ENCODE data around the gene PLPPR5. TPM values are rescaled to one million over a fixed set of nuclear protein-coding genes. Genes with fewer than 3 reads are reported as not detected.
A peak's percentile ranks its signal among the peaks of the same experiment; 100 is the strongest.

The PLPPR5 gene
- total and polyA plus RNA-seq, 2 of the 4 experiments (the other 2 are of a cell fraction), result under 0.01 to 0.05 TPM

GRCh38 chr1:99004254-99004860 lies 304 bp downstream of the PLPPR5 start:
- H3K56ac ChIP-seq (ENCODE audit: extremely low read depth, insufficient read depth, low read length), result no peak overlapping the region
- H3K23ac ChIP-seq (ENCODE audit: low read depth, low read length), result no peak overlapping the region
- no peak overlapping the region for H2AK5ac ChIP-seq (ENCODE audit: low read depth, low read length)
- H3K9ac ChIP-seq (ENCODE audit: low read depth, low read length), result no peak overlapping the region
- H3K36me3 ChIP-seq (ENCODE audit: control insufficient read depth, insufficient read depth, low read length), result no peaks in the 10 kb centered on the region
- H4K20me1 ChIP-seq (ENCODE audit: insufficient read depth, low read length), result no peaks in the 10 kb centered on the region
- no peak overlapping the region for H2BK15ac ChIP-seq (ENCODE audit: low read depth, low read length)
- BruUV-seq (replicated peaks), result no TSS peak
- peak overlapping the region; percentile 90 for H2AFZ ChIP-seq (replicated peaks; ENCODE audit: low read length, poor library complexity)
- dilution Hi-C loops (cut with HindIII; ENCODE audit: low sequenced_read_pairs, unreplicated experiment), result no loop called here
- peaks cover 33% of the 10 kb centered on the region for H3K27me3 ChIP-seq (ENCODE audit: control insufficient read depth, insufficient read depth, low read length)
- TF ChIP-seq MXI1 (IDR thresholded peaks at IDR 0.05; ENCODE audit: borderline replicate concordance, low read depth, low read length) (no peak), CTCF (conservative IDR thresholded peaks at IDR 0.05; ENCODE audit: low read depth, low read length) (no peak), FOS (IDR thresholded peaks at IDR 0.05; ENCODE audit: low read depth, low read length) (no peak), RCOR1 (IDR thresholded peaks at IDR 0.05; ENCODE audit: insufficient replicate concordance, low read length) (no peak), CEBPB (IDR thresholded peaks at IDR 0.05; ENCODE audit: low read depth, low read length) (no peak), CHD1 (IDR thresholded peaks at IDR 0.05; ENCODE audit: low read depth, low read length) (no peak), RAD21 (IDR thresholded peaks at IDR 0.05; ENCODE audit: low read length) (no peak), NFE2L2 (IDR thresholded peaks at IDR 0.05; ENCODE audit: low read depth, low read length) (no peak), POLR2A (IDR thresholded peaks at IDR 0.05; ENCODE audit: low read depth, low read length) (no peak), RFX5 (IDR thresholded peaks at IDR 0.05; ENCODE audit: low read depth, low read length) (no peak), SMC3 (IDR thresholded peaks at IDR 0.05; ENCODE audit: low read depth, low read length) (no peak), BHLHE40 (IDR thresholded peaks at IDR 0.05; ENCODE audit: low read depth, low read length) (no peak), MAFK (IDR thresholded peaks at IDR 0.05; ENCODE audit: low read depth, low read length) (no peak), MAZ (IDR thresholded peaks at IDR 0.05; ENCODE audit: borderline replicate concordance, low read depth, low read length) (no peak)
- TF ChIP-seq, protein P1, sequence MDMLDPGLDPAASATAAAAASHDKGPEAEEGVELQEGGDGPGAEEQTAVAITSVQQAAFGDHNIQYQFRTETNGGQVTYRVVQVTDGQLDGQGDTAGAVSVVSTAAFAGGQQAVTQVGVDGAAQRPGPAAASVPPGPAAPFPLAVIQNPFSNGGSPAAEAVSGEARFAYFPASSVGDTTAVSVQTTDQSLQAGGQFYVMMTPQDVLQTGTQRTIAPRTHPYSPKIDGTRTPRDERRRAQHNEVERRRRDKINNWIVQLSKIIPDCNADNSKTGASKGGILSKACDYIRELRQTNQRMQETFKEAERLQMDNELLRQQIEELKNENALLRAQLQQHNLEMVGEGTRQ (IDR thresholded peaks at IDR 0.05; ENCODE audit: low read depth, low read length), result no peak
- TF ChIP-seq, protein P2, sequence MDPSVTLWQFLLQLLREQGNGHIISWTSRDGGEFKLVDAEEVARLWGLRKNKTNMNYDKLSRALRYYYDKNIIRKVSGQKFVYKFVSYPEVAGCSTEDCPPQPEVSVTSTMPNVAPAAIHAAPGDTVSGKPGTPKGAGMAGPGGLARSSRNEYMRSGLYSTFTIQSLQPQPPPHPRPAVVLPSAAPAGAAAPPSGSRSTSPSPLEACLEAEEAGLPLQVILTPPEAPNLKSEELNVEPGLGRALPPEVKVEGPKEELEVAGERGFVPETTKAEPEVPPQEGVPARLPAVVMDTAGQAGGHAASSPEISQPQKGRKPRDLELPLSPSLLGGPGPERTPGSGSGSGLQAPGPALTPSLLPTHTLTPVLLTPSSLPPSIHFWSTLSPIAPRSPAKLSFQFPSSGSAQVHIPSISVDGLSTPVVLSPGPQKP (IDR thresholded peaks at IDR 0.05; ENCODE audit: borderline replicate concordance, low read depth, low read length), result no peak
- intact Hi-C loops (cut with micrococcal nuclease), result loop anchor here (10.0 kb wide), 1 partner anchor 210 kb away; no protein-coding TSS in a partner anchor
- H2BK5ac ChIP-seq (ENCODE audit: low read depth, low read length, poor library complexity, severe bottlenecking), result no peak overlapping the region
- peak overlapping the region; percentile 46 for H2AK9ac ChIP-seq (replicated peaks; ENCODE audit: low read depth, low read length, poor library complexity)
- peak; percentile 19 for DNase-seq
- CTCF ChIA-PET, result no interaction called here
- no peak overlapping the region for H4K5ac ChIP-seq (ENCODE audit: low read depth, low read length)
- H2BK120ac ChIP-seq (ENCODE audit: low read depth, low read length), result no peak overlapping the region
- H3K79me1 ChIP-seq (ENCODE audit: low read depth in 1 of 2, low read length in 2 of 2), result no peaks in the 10 kb centered on the region
- no peaks in the 10 kb centered on the region for H3K9me1 ChIP-seq (ENCODE audit: insufficient read depth, low read length)
- no peaks in the 10 kb centered on the region for H3K9me3 ChIP-seq (ENCODE audit: control insufficient read depth, insufficient read depth, low read length)
- no peak overlapping the region for H3K14ac ChIP-seq (replicated peaks; ENCODE audit: low read depth, low read length)
- no peak overlapping the region for H3K4ac ChIP-seq (ENCODE audit: low read depth, low read length)
- H3K4me1 ChIP-seq (ENCODE audit: control insufficient read depth, insufficient read depth, low read length), result no peaks in the 10 kb centered on the region; the same call in 1 of the 2 replicates
- POLR2A ChIA-PET (ENCODE audit: unreplicated experiment), result no interaction called here
- H2BK20ac ChIP-seq (ENCODE audit: low read depth, low read length), result no peak overlapping the region
- H3K4me3 ChIP-seq (ENCODE audit: insufficient read depth, low read depth, low read length), result peak overlapping the region; percentile 24
- no peak overlapping the region for H3K18ac ChIP-seq (ENCODE audit: low read depth, low read length)
- in situ Hi-C loops (cut with MboI; ENCODE audit: low sequenced_read_pairs), result no loop called here
- ATAC-seq (ENCODE audit: low read depth), result peak; percentile 77
- H3K27ac ChIP-seq (ENCODE audit: insufficient read depth, low read length), result no peak overlapping the region
- no peak overlapping the region for H4K8ac ChIP-seq (ENCODE audit: low read depth in 2 of 2, low read length in 2 of 2)
- no peak overlapping the region for H4K91ac ChIP-seq (ENCODE audit: insufficient read depth, low read depth, low read length)
- 3% methylated on average over 26 of the region's 66 CpGs; no CpG with 5 or more reads in 1 of the 2 experiments for WGBS, 2 experiments (ENCODE audit: extremely low coverage in 2 of 2, insufficient read length in 1 of 2)
- H3K4me2 ChIP-seq (ENCODE audit: low read depth, low read length), result peak overlapping the region; percentile 39
